ENCODE data around the gene ATP5MG.

- TF ChIP-seq USF2 (IDR thresholded peaks at IDR 0.05) (no peak), CTCF (IDR thresholded peaks at IDR 0.05) (no peak), REST (IDR thresholded peaks at IDR 0.05) (no peak)
Measured at GRCh38 chr11:118427707-118428106, 26.3 kb downstream of the ATP5MG start.

All from A549 (cell line).